Activated naive CD4-positive, alpha-beta T cell treated with anti-CD3 and anti-CD28 coated beads, Interleukin-2, amount 50 U/mL, for 24 hours (primary cell): Measurements from ENCODE around the gene LRP2BP.

Experiments used
- H3K27ac Mint-ChIP-seq: one replicate; pipeline ENCODE4 v1.8.0; 2021; ENCODE audit warnings: mild to moderate bottlenecking, mixed read lengths
- H3K27me3 Mint-ChIP-seq: one replicate; pipeline ENCODE4 v1.8.0; 2021; ENCODE audit warnings: mixed read lengths
- H3K36me3 Mint-ChIP-seq: one replicate; pipeline ENCODE4 v1.8.0; 2021; ENCODE audit warnings: mixed read lengths
- H3K4me1 Mint-ChIP-seq: one replicate; pipeline ENCODE4 v1.8.0; 2021; ENCODE audit warnings: mixed read lengths
- H3K4me3 Mint-ChIP-seq: one replicate; pipeline ENCODE4 v1.8.0; 2021; ENCODE audit warnings: mild to moderate bottlenecking, mixed read lengths
- H3K9me3 Mint-ChIP-seq: one replicate; pipeline ENCODE4 v1.8.0; 2021; ENCODE audit warnings: mixed read lengths

Gene LRP2BP

DNA sequence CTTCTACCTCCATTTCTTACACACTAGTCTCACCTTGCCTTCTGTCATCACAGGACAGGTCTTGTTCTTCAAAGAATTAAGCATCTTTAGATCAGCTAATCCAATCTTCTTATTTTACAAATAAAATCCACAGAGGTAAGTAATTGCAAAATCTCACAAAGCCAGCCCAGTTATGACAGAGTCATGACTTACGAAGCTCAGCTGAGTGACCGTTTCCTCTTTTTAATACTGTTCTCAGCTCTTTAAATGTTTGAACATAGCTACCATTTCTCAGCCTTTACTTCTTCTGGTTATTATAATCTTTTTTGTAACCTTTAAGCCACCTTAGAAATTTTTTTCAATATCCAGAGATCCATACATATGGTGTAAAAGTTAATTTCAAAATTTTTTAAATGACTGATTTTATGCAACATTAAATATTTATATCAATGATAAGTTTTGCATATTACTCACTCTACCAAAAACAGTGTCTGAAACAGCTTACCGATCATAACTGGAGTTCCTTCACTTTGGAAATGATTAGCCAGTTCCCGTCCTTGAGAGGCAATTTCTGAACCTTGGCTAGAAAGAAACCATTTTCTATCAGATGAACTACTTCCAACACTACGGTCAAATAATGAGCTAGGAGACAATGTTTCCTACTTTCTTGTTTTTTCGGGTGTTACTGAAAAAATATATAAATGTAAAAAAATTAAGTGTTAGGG, 9.7 kb upstream of the LRP2BP start:
- Mint-ChIP-seq H3K27me3 (no peaks in the 10 kb centered on the region), H3K9me3 (no peaks in the 10 kb centered on the region), H3K27ac (no peak overlapping the region), H3K4me1 (no peaks in the 10 kb centered on the region), H3K4me3 (no peak overlapping the region), H3K36me3 (peaks cover 10% of the 10 kb centered on the region)

DNA sequence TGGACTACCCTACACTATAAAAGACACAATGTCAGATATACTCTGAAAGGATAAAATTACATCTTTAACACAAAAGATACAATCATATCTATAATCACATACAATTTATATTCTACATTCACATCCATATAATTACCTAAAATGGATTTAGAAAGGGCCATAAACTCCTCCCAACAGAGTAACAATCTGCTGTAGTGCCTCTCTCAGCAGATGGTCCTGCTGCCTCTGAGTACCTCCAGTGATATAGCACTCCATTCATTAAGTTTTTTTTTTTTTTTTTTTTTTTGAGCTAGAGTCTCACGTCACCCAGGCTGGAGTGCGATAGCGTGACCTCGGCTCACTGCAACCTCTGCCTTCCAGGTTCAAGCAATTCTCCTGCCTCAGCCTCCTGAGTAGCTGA, 8.3 kb upstream of the LRP2BP start:
- Mint-ChIP-seq H3K36me3 (peaks cover 9% of the 10 kb centered on the region), H3K27me3 (no peaks in the 10 kb centered on the region), H3K27ac (no peak overlapping the region), H3K9me3 (no peaks in the 10 kb centered on the region), H3K4me1 (no peaks in the 10 kb centered on the region), H3K4me3 (no peak overlapping the region)

DNA sequence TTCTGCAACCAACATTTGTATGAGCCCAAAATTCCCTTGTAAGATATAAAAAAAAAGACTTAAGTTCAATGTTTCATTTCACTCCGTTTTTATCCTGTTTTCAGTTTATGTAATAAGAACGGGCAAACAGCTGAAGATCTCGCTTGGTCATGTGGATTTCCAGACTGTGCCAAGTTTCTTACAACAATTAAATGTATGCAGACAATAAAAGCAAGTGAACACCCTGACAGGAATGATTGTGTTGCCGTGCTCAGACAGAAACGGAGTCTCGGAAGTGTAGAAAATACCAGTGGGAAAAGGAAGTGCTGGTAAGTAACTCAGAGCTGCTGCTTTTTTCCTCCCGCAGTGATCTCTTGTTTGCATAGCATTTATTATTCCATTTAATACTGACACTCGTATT, 3.7 kb upstream of the LRP2BP start:
- Mint-ChIP-seq H3K4me1 (peaks cover 20% of the 10 kb centered on the region), H3K27ac (no peak overlapping the region), H3K4me3 (no peak overlapping the region), H3K9me3 (no peaks in the 10 kb centered on the region), H3K36me3 (peaks cover 10% of the 10 kb centered on the region), H3K27me3 (no peaks in the 10 kb centered on the region)

DNA sequence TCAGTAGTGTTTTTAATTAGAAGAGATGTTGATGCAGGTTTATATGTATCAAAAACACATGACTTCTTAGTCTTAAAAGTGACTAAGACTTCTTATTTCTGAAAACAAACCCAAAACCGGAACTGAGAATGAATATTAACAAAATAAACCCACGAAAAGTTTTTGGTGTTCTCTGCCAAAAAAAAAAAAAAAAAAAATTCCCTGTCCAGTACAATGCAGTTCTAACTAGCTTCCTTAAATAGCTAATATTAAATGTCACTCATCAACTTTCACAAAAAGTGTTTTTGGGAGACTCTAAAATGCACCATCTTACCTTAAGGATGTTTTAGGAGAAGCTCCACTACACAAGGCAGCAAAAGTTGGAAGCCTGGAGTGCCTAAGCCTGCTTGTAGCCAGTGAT, 2.9 kb upstream of the LRP2BP start:
- Mint-ChIP-seq H3K4me3 (no peak overlapping the region), H3K9me3 (no peaks in the 10 kb centered on the region), H3K4me1 (peaks cover 29% of the 10 kb centered on the region), H3K27ac (no peak overlapping the region), H3K36me3 (peaks cover 10% of the 10 kb centered on the region), H3K27me3 (no peaks in the 10 kb centered on the region)

DNA sequence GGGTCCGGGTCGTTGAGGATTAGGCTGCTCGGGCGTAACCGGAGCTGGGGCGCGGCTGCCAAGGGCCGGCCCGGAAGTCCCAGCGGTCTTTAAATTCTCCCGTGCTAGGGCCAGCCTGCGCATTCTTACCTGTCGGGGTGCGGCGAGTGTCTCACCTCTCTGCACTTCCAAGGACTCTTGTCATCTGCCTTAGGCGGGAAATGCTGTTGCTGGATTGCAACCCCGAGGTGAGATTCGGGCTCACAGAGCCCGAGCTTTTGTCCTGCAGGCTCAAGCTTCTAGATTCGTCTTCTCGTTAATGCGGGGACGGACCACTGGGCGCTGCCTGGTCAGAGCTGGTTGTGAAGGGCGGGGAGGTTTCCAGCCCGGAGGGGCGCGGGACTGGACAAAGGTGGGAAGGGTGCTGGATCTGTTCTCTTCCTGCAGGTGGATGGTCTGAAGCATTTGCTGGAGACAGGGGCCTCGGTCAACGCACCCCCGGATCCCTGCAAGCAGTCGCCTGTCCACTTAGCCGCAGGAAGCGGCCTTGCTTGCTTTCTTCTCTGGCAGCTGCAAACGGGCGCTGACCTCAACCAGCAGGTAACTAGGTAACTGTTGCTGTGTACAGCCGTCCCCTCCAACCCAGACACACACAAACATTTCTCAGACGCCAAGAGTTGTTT, 1.1 kb upstream of the LRP2BP start, which contains the start of gene ANKRD37:
Gene ANKRD37, plus strand, starts transcription at position 118 of the 662 bp plus-strand sequence. Its CDS starts 83 bp downstream, at position 201.
- no peaks in the 10 kb centered on the region for H3K27me3 Mint-ChIP-seq
- peak within 1 kb of the TSS; percentile 98 for H3K27ac Mint-ChIP-seq
- H3K36me3 Mint-ChIP-seq, result peaks cover 6% of the 10 kb centered on the region
- peaks cover 29% of the 10 kb centered on the region for H3K4me1 Mint-ChIP-seq
- no peaks in the 10 kb centered on the region for H3K9me3 Mint-ChIP-seq
- peak within 1 kb of the TSS; percentile 98 for H3K4me3 Mint-ChIP-seq

DNA sequence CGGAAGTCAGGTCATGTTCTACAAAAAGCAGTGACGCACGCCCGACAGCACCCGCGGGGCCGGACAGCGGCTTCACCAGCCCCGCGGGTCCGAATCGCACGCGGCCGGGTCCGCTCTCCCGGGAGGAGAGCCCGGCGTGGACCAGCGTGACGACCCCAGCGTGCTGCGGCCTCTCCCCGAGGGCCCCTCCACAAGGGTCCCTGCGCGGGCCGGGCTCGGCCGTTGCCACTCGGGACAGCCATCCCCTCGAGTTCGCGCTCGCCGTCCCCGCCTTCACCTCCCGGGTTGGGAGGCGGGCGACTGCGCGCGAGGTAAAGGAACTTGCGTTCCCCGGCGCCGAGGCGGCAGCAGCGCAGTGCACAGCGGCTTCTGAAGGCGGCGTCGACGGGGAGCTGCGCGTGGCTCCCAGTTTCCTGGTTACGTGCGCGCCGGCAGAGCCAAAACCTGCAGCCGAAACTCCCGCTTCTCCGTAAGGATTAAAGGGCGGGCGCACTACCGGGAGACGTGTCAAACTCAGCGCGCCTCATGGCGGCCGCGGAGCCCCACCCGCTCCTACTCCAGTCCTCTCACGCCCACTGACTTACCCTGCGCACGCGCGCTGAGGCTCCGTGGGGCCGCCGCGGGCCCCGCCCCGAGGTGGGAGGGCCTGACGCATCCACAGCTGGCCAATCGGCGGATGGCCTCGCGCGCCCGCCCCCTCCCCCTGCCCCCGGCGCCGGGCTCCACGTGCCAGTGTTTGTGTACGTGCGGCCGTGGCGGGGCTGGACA, 416 bp upstream of the LRP2BP start:
- Mint-ChIP-seq H3K36me3 (peaks cover 6% of the 10 kb centered on the region), H3K4me1 (peaks cover 29% of the 10 kb centered on the region), H3K27ac (peak overlapping the region; percentile 98), H3K9me3 (no peaks in the 10 kb centered on the region), H3K4me3 (peak overlapping the region; percentile 98), H3K27me3 (no peaks in the 10 kb centered on the region)

DNA sequence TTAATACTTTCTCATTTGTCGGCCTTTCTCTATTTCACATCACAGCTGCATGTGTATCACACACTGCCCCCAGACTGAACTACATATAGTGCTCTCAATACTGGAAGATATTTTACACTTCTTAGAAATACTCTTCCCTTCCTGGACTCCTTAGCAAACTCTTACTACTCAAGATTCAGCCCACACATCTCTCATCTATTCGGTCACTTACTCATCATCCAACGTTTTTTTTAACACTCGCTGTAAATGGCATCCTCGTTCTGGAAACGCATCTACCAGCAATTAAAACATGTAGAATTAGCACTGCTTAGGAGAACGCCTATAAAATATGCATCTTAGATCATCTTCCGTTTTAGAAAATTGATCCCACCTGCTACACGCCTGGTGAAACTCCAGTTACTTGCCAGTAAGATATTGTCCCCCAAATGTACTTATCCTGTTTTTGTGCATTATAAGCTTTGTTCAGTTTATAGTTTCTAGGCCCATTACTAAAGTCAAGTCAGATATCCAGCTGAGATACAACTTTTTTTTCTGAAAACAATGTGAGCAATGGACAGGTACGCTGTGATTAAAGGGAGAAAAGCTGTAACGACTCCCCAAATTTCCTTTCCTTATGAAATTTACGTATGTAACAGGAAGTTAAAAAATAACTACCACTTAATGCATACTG, 1.0 kb downstream of the LRP2BP start:
- Mint-ChIP-seq H3K36me3 (peaks cover 2% of the 10 kb centered on the region), H3K27ac (peak overlapping the region; percentile 20)

DNA sequence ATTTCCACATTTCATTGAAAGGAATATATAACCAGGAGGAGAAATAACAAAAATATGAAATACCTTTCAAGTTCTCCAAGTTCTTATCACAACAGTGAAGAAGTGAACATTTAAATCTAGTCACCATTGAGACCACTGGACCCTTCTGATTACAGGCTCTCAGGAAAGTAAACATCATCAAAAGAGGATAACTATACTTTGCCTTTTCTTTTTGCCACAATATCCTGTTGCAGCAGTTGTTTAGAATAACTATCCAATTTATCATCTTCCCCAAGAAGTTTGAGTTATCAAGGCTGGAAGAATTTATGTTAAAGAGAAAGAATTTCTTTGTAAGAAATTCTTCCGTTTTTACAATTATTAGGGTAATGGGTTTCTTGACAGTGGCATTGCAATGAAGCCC, 3.6 kb downstream of the LRP2BP start:
- H3K4me1 Mint-ChIP-seq, result peaks cover 24% of the 10 kb centered on the region
- H3K4me3 Mint-ChIP-seq, result no peak overlapping the region
- no peaks in the 10 kb centered on the region for H3K9me3 Mint-ChIP-seq
- peaks cover 2% of the 10 kb centered on the region for H3K36me3 Mint-ChIP-seq
- H3K27ac Mint-ChIP-seq, result no peak overlapping the region
- H3K27me3 Mint-ChIP-seq, result no peaks in the 10 kb centered on the region

More for the DNA sequence above, 1.0 kb downstream of the LRP2BP start:
- H3K9me3 Mint-ChIP-seq, result no peaks in the 10 kb centered on the region
- no peaks in the 10 kb centered on the region for H3K27me3 Mint-ChIP-seq
- peak overlapping the region; percentile 98 for H3K4me3 Mint-ChIP-seq
- H3K4me1 Mint-ChIP-seq, result peaks cover 29% of the 10 kb centered on the region

DNA sequence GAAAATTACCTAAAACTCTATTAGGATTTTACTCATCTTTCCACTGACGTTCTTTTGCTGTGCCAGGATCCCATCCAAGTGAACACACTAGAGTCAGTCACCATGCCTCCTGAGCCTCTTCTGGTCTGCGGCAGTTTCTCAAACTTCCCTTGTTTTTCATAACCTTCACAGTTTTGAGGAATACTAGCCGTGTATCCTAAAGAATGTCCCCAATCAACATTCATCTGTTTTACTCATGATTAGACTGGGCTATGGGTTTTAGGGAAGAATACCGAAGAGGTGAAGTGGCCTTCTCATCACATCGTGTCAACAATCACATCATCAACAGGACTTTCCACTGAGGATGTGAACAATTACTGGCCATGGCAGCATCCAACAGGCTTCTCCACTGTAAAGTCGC, 4.8 kb downstream of the LRP2BP start:
- Mint-ChIP-seq H3K27me3 (peaks cover under 1% of the 10 kb centered on the region), H3K4me1 (peaks cover 22% of the 10 kb centered on the region), H3K27ac (no peak overlapping the region)

DNA sequence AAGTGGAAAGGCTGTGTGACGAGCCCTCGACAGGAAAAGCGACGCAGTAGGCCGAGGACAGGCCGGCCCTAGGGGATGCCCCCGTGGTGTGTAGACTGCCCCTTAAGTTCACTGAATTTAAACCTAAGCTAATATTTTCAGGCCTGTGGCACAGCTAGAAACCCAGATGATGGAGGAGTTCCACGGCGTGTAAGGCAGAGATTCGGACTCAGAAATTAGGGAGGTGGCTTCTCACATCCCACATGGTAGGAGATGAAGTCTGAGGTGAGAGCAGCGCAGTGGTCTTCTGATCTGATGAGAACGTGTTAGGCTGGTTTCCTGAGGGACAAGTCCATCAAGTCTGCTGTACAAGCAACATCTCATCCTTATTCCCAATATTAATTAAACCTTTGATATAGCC, 7.8 kb downstream of the LRP2BP start:
- peaks cover 15% of the 10 kb centered on the region for H3K27me3 Mint-ChIP-seq
- H3K36me3 Mint-ChIP-seq, result no peaks in the 10 kb centered on the region
- H3K4me1 Mint-ChIP-seq, result peaks cover 14% of the 10 kb centered on the region
- no peak overlapping the region for H3K4me3 Mint-ChIP-seq
- H3K9me3 Mint-ChIP-seq, result no peaks in the 10 kb centered on the region
- H3K27ac Mint-ChIP-seq, result no peak overlapping the region

More for the DNA sequence above, 4.8 kb downstream of the LRP2BP start:
- Mint-ChIP-seq H3K36me3 (peaks cover 2% of the 10 kb centered on the region), H3K4me3 (no peak overlapping the region), H3K9me3 (no peaks in the 10 kb centered on the region)

DNA sequence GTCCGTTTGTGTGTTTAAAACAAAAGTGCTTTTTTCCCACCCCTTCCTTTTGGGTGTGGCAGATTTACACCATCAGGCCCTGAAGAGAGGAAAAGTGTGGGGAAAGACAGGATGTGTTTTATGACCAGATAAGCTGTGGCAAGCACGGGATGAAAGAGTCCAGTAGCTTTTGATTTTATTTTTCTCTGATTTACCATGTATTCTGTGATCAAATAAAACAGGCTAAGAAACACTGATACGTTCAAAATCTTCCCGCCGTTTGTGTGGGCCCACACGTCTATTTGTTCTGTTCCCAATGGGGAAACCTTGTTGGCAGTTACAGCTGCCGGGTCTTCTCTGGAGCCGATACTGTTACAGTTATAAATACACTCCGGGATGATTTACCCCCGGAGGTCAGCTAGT, 10.8 kb downstream of the LRP2BP start:
- Mint-ChIP-seq H3K36me3 (peaks cover 3% of the 10 kb centered on the region), H3K4me3 (no peak overlapping the region), H3K9me3 (peaks cover 9% of the 10 kb centered on the region), H3K4me1 (peaks cover 14% of the 10 kb centered on the region), H3K27ac (no peak overlapping the region), H3K27me3 (peaks cover 15% of the 10 kb centered on the region)

DNA sequence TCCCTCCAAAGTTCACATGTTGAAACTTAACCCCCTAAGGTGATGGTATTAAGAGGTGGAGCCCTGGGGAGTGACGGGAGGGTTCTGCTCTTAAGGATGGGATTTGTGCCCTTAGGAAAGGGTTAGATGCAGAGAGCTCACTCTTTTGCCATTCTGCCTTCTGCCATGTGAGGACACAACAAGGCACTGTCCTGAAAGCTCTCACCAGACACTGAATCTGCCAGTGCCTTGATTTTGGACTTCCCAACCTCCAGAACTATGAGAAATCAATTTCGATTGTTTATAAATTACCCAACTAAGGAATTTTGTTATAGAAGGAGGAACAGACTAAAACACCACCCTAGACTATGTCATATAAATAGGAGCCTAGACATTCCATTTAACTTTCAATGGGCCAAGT, 11.7 kb downstream of the LRP2BP start:
- peaks cover 9% of the 10 kb centered on the region for H3K9me3 Mint-ChIP-seq
- H3K27me3 Mint-ChIP-seq, result peaks cover 15% of the 10 kb centered on the region
- no peak overlapping the region for H3K4me3 Mint-ChIP-seq
- H3K4me1 Mint-ChIP-seq, result peaks cover 14% of the 10 kb centered on the region
- no peak overlapping the region for H3K27ac Mint-ChIP-seq
- H3K36me3 Mint-ChIP-seq, result peaks cover 3% of the 10 kb centered on the region

DNA sequence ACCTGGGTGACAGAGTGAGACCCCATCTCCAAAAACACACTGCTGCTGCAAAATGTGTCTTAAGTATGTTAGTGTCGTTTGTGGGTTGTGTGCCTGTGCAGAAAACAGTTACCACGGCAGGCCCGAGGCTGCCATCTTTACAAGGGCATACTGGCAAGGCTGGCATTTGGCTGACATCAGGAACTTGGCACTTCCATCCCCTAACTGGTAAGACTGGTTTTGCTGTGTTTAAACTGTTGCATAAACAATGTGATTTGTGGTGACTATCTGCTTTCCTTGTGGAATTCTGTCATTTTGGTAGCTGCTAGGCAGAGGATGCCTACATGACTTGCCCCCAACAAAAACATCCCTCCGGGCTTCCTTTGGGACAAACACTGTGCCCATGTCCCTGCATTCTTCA, 12.3 kb downstream of the LRP2BP start:
- Mint-ChIP-seq H3K4me3 (no peak overlapping the region), H3K36me3 (peaks cover 5% of the 10 kb centered on the region), H3K9me3 (peaks cover 9% of the 10 kb centered on the region), H3K27me3 (peaks cover 15% of the 10 kb centered on the region), H3K27ac (no peak overlapping the region), H3K4me1 (peaks cover 14% of the 10 kb centered on the region)

DNA sequence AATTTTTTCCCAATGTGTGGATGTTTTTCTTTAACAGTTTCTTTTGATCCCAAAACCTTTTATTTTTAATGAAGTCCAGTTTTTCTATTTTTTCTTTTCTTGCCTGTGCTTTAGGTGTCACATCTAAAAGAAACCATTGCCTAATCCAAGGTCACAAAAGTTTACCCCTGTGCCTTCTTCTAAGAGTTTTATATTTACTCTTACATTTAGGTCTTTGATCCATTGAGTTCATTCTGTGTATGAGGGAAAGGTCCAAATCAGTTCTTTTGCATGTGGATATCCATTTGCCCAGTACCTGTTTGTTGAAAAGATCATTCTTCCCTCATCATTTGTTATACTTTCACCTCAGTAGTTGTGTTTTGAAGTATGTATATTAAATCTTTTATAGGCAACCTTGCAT, 13.0 kb downstream of the LRP2BP start:
- Mint-ChIP-seq H3K4me3 (no peak overlapping the region), H3K9me3 (peaks cover 9% of the 10 kb centered on the region), H3K4me1 (peaks cover 14% of the 10 kb centered on the region), H3K36me3 (peaks cover 7% of the 10 kb centered on the region), H3K27me3 (peaks cover 15% of the 10 kb centered on the region), H3K27ac (no peak overlapping the region)
